Measurements from ENCODE around the gene SLC24A4. TPM values are rescaled to one million over a fixed set of nuclear protein-coding genes. Genes with fewer than 3 reads are reported as not detected.
"Not testable (repeated sequence)": the region's sequence is repeated elsewhere in the genome, so short reads cannot be mapped to it uniquely, and the experiment has no call there.

The SLC24A4 gene
- total RNA-seq, 6 donors from 2014 or later: 0.49 to 5.7 (median 2.0) TPM

DNA sequence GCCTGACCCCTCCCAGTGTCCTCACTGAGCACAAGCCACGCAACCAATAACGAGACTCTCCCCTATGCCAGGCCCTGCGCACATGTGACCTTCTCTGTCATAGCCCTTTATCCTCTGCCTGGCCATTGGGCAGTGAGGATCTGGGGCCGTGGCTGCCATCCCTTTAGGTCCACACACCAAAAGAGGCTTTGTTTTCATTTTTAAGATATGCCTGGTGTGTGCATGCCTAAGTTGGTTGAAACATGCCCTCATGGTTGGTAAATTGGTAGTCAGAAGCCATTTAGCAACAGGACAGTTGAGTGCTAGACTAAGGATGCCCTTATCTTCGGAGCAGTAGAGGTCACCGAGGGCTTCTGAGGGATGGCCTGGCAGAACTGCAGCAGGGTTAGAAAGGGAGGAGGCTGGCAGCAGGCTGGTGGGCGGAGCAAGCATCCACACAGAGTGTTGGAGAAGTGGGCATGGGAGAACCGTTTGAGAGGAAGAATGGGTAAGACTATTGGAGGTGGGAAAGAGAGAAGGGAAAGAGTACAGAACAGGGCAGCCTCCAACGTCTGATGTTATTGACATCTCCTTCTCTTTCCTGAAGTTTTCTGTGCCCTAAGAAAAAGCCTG lies 75.1 kb downstream of the SLC24A4 start:
- 59 to 68% methylated on average over 9 of the region's 9 CpGs for WGBS, 2 donors
- H3K27me3 ChIP-seq: no peaks in the 10 kb centered on the region
- H3K4me1 ChIP-seq: peaks cover 5 to 7% (median 6%) of the 10 kb centered on the region in 4 donors
- TF ChIP-seq POLR2AphosphoS5 (IDR thresholded peaks at IDR 0.05) (no peak), EP300 (IDR thresholded peaks at IDR 0.05) (no peak), POLR2A (IDR thresholded peaks at IDR 0.05) (no peak)
- TF ChIP-seq, protein P1, sequence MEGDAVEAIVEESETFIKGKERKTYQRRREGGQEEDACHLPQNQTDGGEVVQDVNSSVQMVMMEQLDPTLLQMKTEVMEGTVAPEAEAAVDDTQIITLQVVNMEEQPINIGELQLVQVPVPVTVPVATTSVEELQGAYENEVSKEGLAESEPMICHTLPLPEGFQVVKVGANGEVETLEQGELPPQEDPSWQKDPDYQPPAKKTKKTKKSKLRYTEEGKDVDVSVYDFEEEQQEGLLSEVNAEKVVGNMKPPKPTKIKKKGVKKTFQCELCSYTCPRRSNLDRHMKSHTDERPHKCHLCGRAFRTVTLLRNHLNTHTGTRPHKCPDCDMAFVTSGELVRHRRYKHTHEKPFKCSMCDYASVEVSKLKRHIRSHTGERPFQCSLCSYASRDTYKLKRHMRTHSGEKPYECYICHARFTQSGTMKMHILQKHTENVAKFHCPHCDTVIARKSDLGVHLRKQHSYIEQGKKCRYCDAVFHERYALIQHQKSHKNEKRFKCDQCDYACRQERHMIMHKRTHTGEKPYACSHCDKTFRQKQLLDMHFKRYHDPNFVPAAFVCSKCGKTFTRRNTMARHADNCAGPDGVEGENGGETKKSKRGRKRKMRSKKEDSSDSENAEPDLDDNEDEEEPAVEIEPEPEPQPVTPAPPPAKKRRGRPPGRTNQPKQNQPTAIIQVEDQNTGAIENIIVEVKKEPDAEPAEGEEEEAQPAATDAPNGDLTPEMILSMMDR (IDR thresholded peaks at IDR 0.05): no peak
- peak overlapping the region in 1 of 4 donors; percentile 57 for H3K27ac ChIP-seq
- no peaks in the 10 kb centered on the region for H3K9me3 ChIP-seq
- no peak overlapping the region for H3K4me3 ChIP-seq
- ATAC-seq (ENCODE audit: low FRiP score in 2 of 2): peak in 1 of 2 donors; percentile 53
- H3K36me3 ChIP-seq: no peaks in the 10 kb centered on the region
- DNase-seq: no peak

DNA sequence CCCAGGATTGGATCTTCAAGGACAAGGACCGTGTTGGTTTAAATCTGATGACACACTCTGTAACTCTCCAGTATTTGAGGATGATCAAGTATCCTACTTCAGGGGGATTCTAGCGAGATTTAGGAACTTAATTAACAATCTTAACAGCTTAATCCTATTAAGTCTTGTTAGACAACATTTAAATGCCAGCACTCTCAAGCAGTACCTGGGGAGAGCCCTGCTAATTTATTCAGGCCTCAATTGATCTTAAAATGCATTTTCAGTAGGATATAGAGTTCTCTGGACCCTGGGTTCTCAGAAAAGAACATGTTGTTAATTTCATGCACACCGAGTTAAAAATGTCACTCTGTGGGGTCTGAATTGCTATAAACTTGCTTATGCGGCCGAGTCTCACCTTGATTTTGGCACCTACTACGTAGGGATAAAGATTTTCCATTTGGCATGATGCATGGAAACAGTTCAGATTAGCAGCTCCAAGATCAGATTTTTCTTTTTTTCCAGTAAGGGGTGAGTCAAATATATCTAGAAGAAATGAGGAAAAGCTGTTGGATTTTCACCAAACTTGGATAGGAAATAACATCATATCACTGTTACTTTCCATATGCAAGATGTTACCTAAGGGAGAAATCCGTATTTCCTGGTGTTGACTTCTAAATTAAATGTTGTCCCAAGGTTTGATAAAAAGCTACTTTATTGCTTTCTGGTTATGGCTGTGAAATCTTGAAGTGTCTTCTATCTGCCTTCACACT lies 76.1 kb downstream of the SLC24A4 start:
- H3K4me3 ChIP-seq: no peak overlapping the region
- no peaks in the 10 kb centered on the region for H3K36me3 ChIP-seq
- ATAC-seq (ENCODE audit: low FRiP score in 2 of 2) (no peak), DNase-seq (no peak)
- H3K27ac ChIP-seq: peak overlapping the region in 1 of 4 donors; percentile 57
- TF ChIP-seq POLR2AphosphoS5 (IDR thresholded peaks at IDR 0.05) (no peak), EP300 (IDR thresholded peaks at IDR 0.05) (no peak)
- no peaks in the 10 kb centered on the region for H3K27me3 ChIP-seq
- H3K4me1 ChIP-seq: peaks cover 5 to 7% (median 6%) of the 10 kb centered on the region in 4 donors
- H3K9me3 ChIP-seq: no peaks in the 10 kb centered on the region
- WGBS, 2 donors: 87 to 93% methylated on average over 7 of the region's 7 CpGs

DNA sequence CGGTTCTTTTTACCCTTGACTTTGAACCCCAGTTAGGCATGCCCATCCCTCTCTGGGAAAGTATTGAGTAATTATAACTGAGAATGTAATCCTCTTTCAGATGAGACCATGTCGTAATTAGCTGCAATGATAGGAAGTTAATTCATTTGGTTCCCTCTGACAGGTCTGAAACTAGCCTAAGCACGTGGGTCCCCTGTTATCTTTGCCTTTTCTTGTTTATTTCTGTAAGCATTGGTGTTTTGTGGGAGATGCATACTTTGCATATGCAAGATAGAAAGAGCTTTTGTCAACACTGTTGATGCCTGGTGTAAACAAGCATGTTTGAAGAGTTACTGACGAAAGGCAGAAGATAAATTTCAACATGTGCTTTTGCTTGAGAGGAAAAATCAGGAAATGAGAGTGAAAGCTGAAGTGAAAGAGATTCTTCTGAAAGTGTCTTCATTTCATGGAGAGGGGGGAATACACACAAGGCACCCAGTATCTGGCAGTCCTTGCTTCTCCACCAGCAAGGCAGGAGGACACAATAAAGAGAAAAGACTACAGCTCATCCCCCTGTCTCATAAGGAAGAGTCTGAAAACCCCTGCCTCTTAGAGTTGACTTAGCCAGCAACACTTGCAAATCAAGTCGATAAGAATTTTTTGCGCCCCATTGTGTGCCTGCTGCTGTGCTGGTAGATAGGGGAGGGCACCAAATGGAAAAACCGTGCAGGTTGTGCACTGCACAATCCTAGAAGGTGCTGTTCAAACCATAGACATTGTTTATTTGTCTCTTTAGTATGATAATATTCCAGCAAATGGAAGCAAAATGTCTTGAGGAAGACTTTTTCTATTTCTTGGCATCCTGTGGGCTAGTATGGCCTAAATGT lies 77.8 kb downstream of the SLC24A4 start:
- H3K9me3 ChIP-seq: no peaks in the 10 kb centered on the region
- no peaks in the 10 kb centered on the region for H3K36me3 ChIP-seq
- no peaks in the 10 kb centered on the region for H3K27me3 ChIP-seq
- DNase-seq (no peak), ATAC-seq (ENCODE audit: low FRiP score in 2 of 2) (peak in 1 of 2 donors; percentile 52)
- H3K4me1 ChIP-seq: peaks cover 5 to 7% (median 6%) of the 10 kb centered on the region in 4 donors
- peak overlapping the region; percentile 17 to 71 (median 54) for H3K27ac ChIP-seq
- 49 to 50% methylated on average over 7 of the region's 7 CpGs for WGBS, 2 donors
- TF ChIP-seq EP300 (IDR thresholded peaks at IDR 0.05) (no peak), POLR2AphosphoS5 (IDR thresholded peaks at IDR 0.05) (peak in 1 of 2 donors; percentile 65)
- TF ChIP-seq, protein P1 (IDR thresholded peaks at IDR 0.05): no peak
- H3K4me3 ChIP-seq: no peak overlapping the region

DNA sequence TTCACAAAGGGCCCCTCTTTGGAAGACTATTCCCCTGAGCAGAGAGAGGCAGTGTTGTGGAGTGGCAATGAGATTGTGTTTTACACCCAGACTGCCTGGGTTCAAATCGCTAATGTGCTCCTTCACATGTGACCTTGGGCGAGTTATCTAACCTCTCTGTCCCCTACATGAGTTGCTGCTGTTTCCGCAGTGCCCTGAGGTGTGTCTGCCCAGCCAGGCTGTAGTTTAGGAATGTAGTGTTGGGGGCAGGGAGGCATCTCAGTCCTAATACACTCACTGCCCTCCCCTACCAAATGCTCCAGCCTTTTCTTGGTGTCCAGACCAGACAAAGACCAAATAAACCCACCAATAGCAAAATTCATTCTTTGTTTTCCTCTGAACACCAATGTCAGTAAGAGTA lies 78.6 kb downstream of the SLC24A4 start:
- H3K36me3 ChIP-seq: no peaks in the 10 kb centered on the region
- 69 to 72% methylated on average over 3 of the region's 3 CpGs for WGBS, 2 donors
- TF ChIP-seq, protein P1 (IDR thresholded peaks at IDR 0.05): no peak
- no peak for TF ChIP-seq EP300 (IDR thresholded peaks at IDR 0.05)
- TF ChIP-seq POLR2A (IDR thresholded peaks at IDR 0.05): no peak
- TF ChIP-seq POLR2AphosphoS5 (IDR thresholded peaks at IDR 0.05): no peak
- ATAC-seq (ENCODE audit: low FRiP score in 2 of 2) (no peak), DNase-seq (no peak)
- peaks cover 5 to 7% (median 6%) of the 10 kb centered on the region in 4 donors for H3K4me1 ChIP-seq
- peak overlapping the region in 3 of 4 donors; percentile 40 to 71 (median 67) for H3K27ac ChIP-seq
- no peaks in the 10 kb centered on the region for H3K27me3 ChIP-seq
- H3K4me3 ChIP-seq: no peak overlapping the region
- H3K9me3 ChIP-seq: no peaks in the 10 kb centered on the region

DNA sequence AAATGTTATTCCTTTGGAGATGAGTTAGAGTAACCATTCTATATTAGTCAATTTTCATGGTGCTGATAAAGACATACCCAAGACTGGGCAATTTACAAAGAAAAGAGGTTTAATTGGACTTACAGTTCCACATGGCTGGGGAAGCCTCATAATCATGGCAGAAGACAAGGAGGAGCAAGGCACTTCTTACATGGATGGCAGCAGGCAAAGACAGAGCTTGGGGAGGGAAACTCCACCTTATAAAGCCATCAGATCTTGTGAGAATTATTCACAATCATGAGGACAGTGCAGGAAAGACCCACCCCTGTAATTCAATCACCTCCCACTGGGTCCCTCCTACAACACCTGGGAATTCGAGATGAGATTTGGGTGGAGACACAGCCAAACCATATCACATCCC lies 79.5 kb downstream of the SLC24A4 start:
- not testable (repeated sequence) for H3K9me3 ChIP-seq; H3K4me3 ChIP-seq; H3K27ac ChIP-seq; H3K36me3 ChIP-seq; ATAC-seq (ENCODE audit: low FRiP score in 2 of 2); H3K27me3 ChIP-seq; DNase-seq; H3K4me1 ChIP-seq
- 86 to 100% methylated on average over 1 of the region's 1 CpG for WGBS, 2 donors

All from upper lobe of left lung (tissue), 6 donors.